Measurements from ENCODE around the gene ZDHHC6. TPM values are rescaled to one million over a fixed set of nuclear protein-coding genes. Genes with fewer than 3 reads are reported as not detected.

Gene ZDHHC6
- 21.9 and 32.7 TPM in 2 replicates for total RNA-seq

GRCh38 chr10:112446855-112447619 is at the start of gene ZDHHC6, which contains the start of gene VTI1A:
Gene ZDHHC6 (minus strand): TSS chr10:112446914. CDS start chr10:112445436, 1,478 bp downstream.
Gene VTI1A (plus strand): TSS chr10:112447215. CDS start chr10:112447374, 159 bp downstream.

Other genes starting within 250 kb of the ZDHHC6 start
- gene TECTB, start 163.5 kb downstream of the ZDHHC6 start, total RNA-seq, result not detected in 2 replicates
- 2.0 TPM in 1 of 2 replicates, not detected in the other for gene ACSL5, start 72.8 kb downstream of the ZDHHC6 start, total RNA-seq
- gene VTI1A, start 301 bp upstream of the ZDHHC6 start, total RNA-seq, result 30.8 and 38.9 TPM in 2 replicates

Measured in nasal cavity respiratory epithelium epithelial cell of viscerocranial mucosa (primary cell).